Measurements from ENCODE around the gene UBC.

Gene UBC

GRCh38 chr12:124953689-124954405 is 39.4 kb upstream of the UBC start:
- no peak for DNase-seq (ENCODE audit: low read depth, low spot score)
- H3K4me3 ChIP-seq (ENCODE audit: low read depth, low read length), result no peak overlapping the region
- no peak for TF ChIP-seq CTCF (IDR thresholded peaks at IDR 0.05; ENCODE audit: insufficient read depth, low read length, missing control alignments)
- ChIA-PET CTCF (interaction anchor here (1.0 to 4.3 kb wide), 2 partner anchors 8 to 13 kb away, joined by 7 to 33 read pairs; no protein-coding TSS in a partner anchor), POLR2A (interaction anchor here (0.5 kb wide), 1 partner anchor 36 kb away, joined by 3 read pairs; no protein-coding TSS in a partner anchor)

- DNase-seq (ENCODE audit: low read depth, low spot score), result no peak
- TF ChIP-seq CTCF (IDR thresholded peaks at IDR 0.05; ENCODE audit: insufficient read depth, low read length, missing control alignments), result no peak
- POLR2A ChIA-PET, result no interaction called here
- no peak overlapping the region for H3K4me3 ChIP-seq (ENCODE audit: low read depth, low read length)
- CTCF ChIA-PET, result interaction anchor here (4.3 kb wide), 1 partner anchor 12 kb away, joined by 33 read pairs; no protein-coding TSS in a partner anchor
Measured at GRCh38 chr12:124952801-124953200, 38.4 kb upstream of the UBC start.

- ChIA-PET CTCF (interaction anchor here (3.6 kb wide), 1 partner anchor 11 kb away, joined by 20 read pairs; no protein-coding TSS in a partner anchor), POLR2A (no interaction called here)
- DNase-seq (ENCODE audit: low read depth, low spot score), result no peak
- H3K4me3 ChIP-seq (ENCODE audit: low read depth, low read length), result no peak overlapping the region
- no peak for TF ChIP-seq CTCF (IDR thresholded peaks at IDR 0.05; ENCODE audit: insufficient read depth, low read length, missing control alignments)
Measured at GRCh38 chr12:124952295-124952694, 37.8 kb upstream of the UBC start.

- ChIA-PET POLR2A (interaction anchor here (0.5 kb wide), 1 partner anchor 612 kb away, joined by 5 read pairs; no protein-coding TSS in a partner anchor), CTCF (interaction anchor here (3.6 kb wide), 1 partner anchor 9 kb away, joined by 20 read pairs; no protein-coding TSS in a partner anchor)
- TF ChIP-seq CTCF (IDR thresholded peaks at IDR 0.05; ENCODE audit: insufficient read depth, low read length, missing control alignments), result no peak
- no peak for DNase-seq (ENCODE audit: low read depth, low spot score)
- no peak overlapping the region for H3K4me3 ChIP-seq (ENCODE audit: low read depth, low read length)
Measured at GRCh38 chr12:124949779-124950728, 35.6 kb upstream of the UBC start.

- POLR2A ChIA-PET, result no interaction called here
- no peak overlapping the region for H3K4me3 ChIP-seq (ENCODE audit: low read depth, low read length)
- TF ChIP-seq CTCF (IDR thresholded peaks at IDR 0.05; ENCODE audit: insufficient read depth, low read length, missing control alignments), result no peak
- CTCF ChIA-PET, result interaction anchor here (3.6 kb wide), 1 partner anchor 8 kb away, joined by 20 read pairs; no protein-coding TSS in a partner anchor
- DNase-seq (ENCODE audit: low read depth, low spot score), result no peak
Measured at GRCh38 chr12:124949066-124949465, 34.6 kb upstream of the UBC start.
